Endothelial cell of umbilical vein (primary cell): Measurements from ENCODE around the gene SETMAR. TPM values are rescaled to one million over a fixed set of nuclear protein-coding genes. Genes with fewer than 3 reads are reported as not detected.

Experiments used
- BruUV-seq: library from RNA; stranded (reverse); fragments of 400-500 nt; replicated peaks from 2 replicates; lab custom pipeline; 2021; lab: Mats Ljungman, UMichigan
- CTCF ChIA-PET: fragments of 300-600, 350-600 bp; sonication (Branson Sonifier 250); formaldehyde crosslinking; loops from one replicate; lab custom pipeline; 2021; ENCODE audit warnings: antibody characterized with exemption, inconsistent platforms; lab: Charles Lee
- POLR2A ChIA-PET: fragments of 300-600, 350-600 bp; sonication (Branson Sonifier 250); formaldehyde crosslinking; loops from one replicate; lab custom pipeline; 2021; ENCODE audit warnings: antibody characterized with exemption, inconsistent platforms; lab: Charles Lee
- DNase-seq: peaks from one replicate; pipeline ENCODE4 v3.0.0-alpha.2; 2011; ENCODE audit warnings: low read depth, low spot score
- FAIRE-seq: peaks from 2 replicates; lab custom pipeline; 2011; peaks lifted over from hg19 to GRCh38; lab: Jason Lieb, UNC
- H2AFZ ChIP-seq: 2 replicates; pipeline ENCODE4 v1.6.0; 2012; ENCODE audit warnings: low read depth, low read length, control low read depth, inconsistent platforms
- H3K27ac ChIP-seq: 2 replicates; pipeline ENCODE4 v1.5.1; 2011; ENCODE audit warnings: low read depth, mild to moderate bottlenecking, control low read depth, low read length, moderate library complexity; ENCODE audit not compliant: insufficient read depth
- H3K27me3 ChIP-seq, 2 experiments: 2 replicates each; pipeline versions ENCODE4 v1.6.0 to v1.6.1; 2011; ENCODE audit warnings: low read length in 2 of 2, mixed read lengths in 1 of 2; ENCODE audit not compliant: control insufficient read depth in 2 of 2, insufficient read depth in 2 of 2
- H3K36me3 ChIP-seq, 2 experiments: 2 replicates in 1 of 2; 3 replicates in 1 of 2; pipeline ENCODE4 v1.5.1; 2011; ENCODE audit warnings: low read length in 2 of 2, mild to moderate bottlenecking in 1 of 2, moderate library complexity in 1 of 2; ENCODE audit not compliant: control insufficient read depth in 2 of 2, insufficient read depth in 2 of 2; ENCODE audit errors: extremely low read depth in 1 of 2
- H3K4me1 ChIP-seq: 3 replicates; pipeline ENCODE4 v1.5.1; 2011; ENCODE audit warnings: mild to moderate bottlenecking, low read length; ENCODE audit not compliant: control insufficient read depth, insufficient read depth; ENCODE audit errors: extremely low read depth
- H3K4me2 ChIP-seq: 2 replicates; pipeline ENCODE4 v1.6.1; 2011; ENCODE audit warnings: low read length, control low read depth, mixed read lengths; ENCODE audit not compliant: insufficient read depth
- H3K4me3 ChIP-seq, 3 experiments: fragments of 200-600 bp in 1 of 3; sonication (generic), shearing (Covaris generic) in 1 of 3; replicated peaks in 1 of 3; 2 replicates each; pipeline ENCODE4 v1.5.1; 2011 to 2016; ENCODE audit warnings: control low read depth in 3 of 3, low read length in 3 of 3, mild to moderate bottlenecking in 2 of 3, inconsistent platforms in 1 of 3, low read depth in 1 of 3, moderate library complexity in 1 of 3; ENCODE audit not compliant: insufficient read depth in 1 of 3
- H3K79me2 ChIP-seq: 2 replicates; pipeline ENCODE4 v1.6.0; 2012; ENCODE audit warnings: low read length, inconsistent platforms; ENCODE audit not compliant: control insufficient read depth, insufficient read depth
- H3K9ac ChIP-seq: replicated peaks from 2 replicates; pipeline ENCODE3; 2011; ENCODE audit warnings: low read length, control low read depth; ENCODE audit not compliant: insufficient read depth; ENCODE audit errors: extremely low read depth
- H3K9me1 ChIP-seq: replicated peaks from 3 replicates; pipeline ENCODE4 v1.6.0; 2011; ENCODE audit warnings: mild to moderate bottlenecking, low read length; ENCODE audit not compliant: control insufficient read depth, insufficient read depth; ENCODE audit errors: extremely low read depth
- H3K9me3 ChIP-seq: replicated peaks from 2 replicates; pipeline ENCODE4 v1.5.1; 2012; ENCODE audit warnings: low read length, inconsistent platforms; ENCODE audit not compliant: control insufficient read depth, insufficient read depth
- H4K20me1 ChIP-seq: replicated peaks from 2 replicates; pipeline ENCODE3; 2011; ENCODE audit warnings: mild to moderate bottlenecking, low read length; ENCODE audit not compliant: control insufficient read depth, insufficient read depth; ENCODE audit errors: extremely low read depth
- CTCF ChIP-seq, 2 donors: IDR thresholded peaks; 1 replicate in 1 of 2; 2 replicates in 1 of 2; pipeline ENCODE4 v1.5.1; 2011; ENCODE audit warnings: low read length in 2 of 2, mild to moderate bottlenecking in 2 of 2, moderate library complexity in 2 of 2, control low read depth in 1 of 2, inconsistent platforms in 1 of 2, low read depth in 1 of 2; ENCODE audit not compliant: insufficient read depth in 1 of 2; ENCODE audit errors: extremely low read depth in 1 of 2
- EZH2 ChIP-seq: IDR thresholded peaks from 2 replicates; pipeline ENCODE4 v1.6.1; 2012; ENCODE audit warnings: borderline replicate concordance, low read depth, mild to moderate bottlenecking, moderate library complexity, low read length, inconsistent platforms; ENCODE audit not compliant: severe bottlenecking
- FOS ChIP-seq: IDR thresholded peaks from 2 replicates; pipeline ENCODE4 v1.6.1; 2011; ENCODE audit warnings: mild to moderate bottlenecking, low read length, moderate library complexity, borderline replicate concordance; ENCODE audit not compliant: insufficient read depth
- GATA2 ChIP-seq: IDR thresholded peaks from 2 replicates; pipeline ENCODE4 v1.7.0; 2011; ENCODE audit warnings: low read depth, mild to moderate bottlenecking, moderate library complexity, mixed read lengths, low read length; ENCODE audit not compliant: insufficient read length, insufficient read depth
- JUN ChIP-seq: IDR thresholded peaks from 2 replicates; pipeline ENCODE4 v1.6.1; 2011; ENCODE audit warnings: borderline replicate concordance, low read depth; ENCODE audit not compliant: insufficient read length, insufficient read depth
- MAX ChIP-seq: IDR thresholded peaks from 2 replicates; pipeline ENCODE4 v1.6.1; 2011; ENCODE audit not compliant: insufficient read depth, insufficient read length
- MYC ChIP-seq: IDR thresholded peaks from one replicate; pipeline ENCODE4 v1.6.1; 2011; ENCODE audit warnings: mild to moderate bottlenecking, low read depth, low read length
- POLR2A ChIP-seq: IDR thresholded peaks from 2 replicates; pipeline ENCODE4 v1.6.1; 2012; ENCODE audit warnings: low read depth, mild to moderate bottlenecking, control low read depth, low read length
- POLR2AphosphoS5 ChIP-seq: IDR thresholded peaks from 2 replicates; pipeline ENCODE4 v1.6.1; 2012; ENCODE audit warnings: low read depth, mild to moderate bottlenecking, control low read depth, low read length, moderate library complexity; ENCODE audit not compliant: insufficient read depth
- dilution Hi-C: fragments of 300-500 bp; cut with MboI; formaldehyde crosslinking; loops from one replicate; pipeline ENCODE4 v1.15.0; 2019; ENCODE audit warnings: low sequenced_read_pairs; ENCODE audit not compliant: extremely low pct_ligation_motif_present
- intact Hi-C: fragments of 100-400 bp; cut with micrococcal nuclease; formaldehyde crosslinking; loops from one replicate; pipeline ENCODE4 v1.10.0; 2022
- polyA plus RNA-seq, 4 experiments: library from polyadenylated mRNA; depleted of rRNA in 3 of 4; stranded (reverse) in 3 of 4; unstranded in 1 of 4; fragments of >200 nt; gene quantifications; 2 replicates each; pipeline versions ENCODE4 v1.2.1 to v1.2.3, GENCODE V29; 2011 to 2012; ENCODE audit warnings: missing spikeins in 1 of 4
- total RNA-seq: library from RNA; stranded (reverse); gene quantifications from 2 replicates; pipeline ENCODE4 v1.2.3, GENCODE V29; 2021

The SETMAR gene
- total and polyA plus RNA-seq, 2 donors (not counting 3 experiments of a cell fraction or from before 2014, with no cell fraction given): 9.6 to 15.4 TPM

DNA sequence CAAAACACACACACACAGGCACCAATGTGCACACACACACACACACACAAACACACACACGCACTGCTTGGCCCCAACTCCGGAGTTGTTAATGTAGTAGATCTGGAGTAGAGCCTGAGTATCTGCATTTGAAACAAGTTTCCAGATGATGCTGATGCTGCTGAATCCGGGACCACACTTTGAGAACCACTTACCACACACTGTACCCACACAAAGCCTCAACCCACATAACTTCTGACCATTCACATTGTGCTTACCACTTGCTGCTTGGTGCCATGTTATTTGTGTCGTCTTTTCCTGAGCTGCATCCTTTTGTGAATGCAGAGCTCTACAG is 36.9 kb downstream of the SETMAR start:
- Histone ChIP-seq H3K9ac (no peak overlapping the region), H3K27me3 (no peaks in the 10 kb centered on the region), H3K27ac (no peak overlapping the region), H3K9me3 (no peaks in the 10 kb centered on the region), H3K36me3 (no peaks in the 10 kb centered on the region), H3K9me1 (no peaks in the 10 kb centered on the region), H3K4me3 (no peak overlapping the region), H3K79me2 (no peaks in the 10 kb centered on the region), H3K4me1 (no peaks in the 10 kb centered on the region), H2AFZ (no peak overlapping the region), H3K4me2 (no peak overlapping the region), H4K20me1 (no peaks in the 10 kb centered on the region)
- intact Hi-C loops: no loop called here
- FAIRE-seq (no peak), DNase-seq (no peak)
- CTCF ChIA-PET: interaction anchor here (0.6 to 5.2 kb wide), 3 partner anchors 11 to 294 kb away, joined by 3 to 37 read pairs (median 10); no protein-coding TSS in a partner anchor
- no TSS peak for BruUV-seq
- dilution Hi-C loops: no loop called here
- TF ChIP-seq GATA2 (no peak), CTCF (IDR thresholded peaks at IDR 0.05; ENCODE audit: extremely low read depth in 1 of 2, insufficient read depth in 1 of 2, low read depth in 1 of 2, low read length in 2 of 2) (no peak), MAX (no peak), POLR2A (no peak), FOS (no peak), EZH2 (no peak), JUN (no peak), MYC (no peak), POLR2AphosphoS5 (no peak)
- POLR2A ChIA-PET: no interaction called here
